NCI-H1930 (cell line): ENCODE measurements around the gene IRF4.
A peak's percentile ranks its signal among the peaks of the same experiment; 100 is the strongest.

Experiments used
- DNase-seq, 2 experiments: peaks; one replicate each; lab custom pipeline; 2025; lab: John Stamatoyannopoulos, UW

IRF4 gene

DNA sequence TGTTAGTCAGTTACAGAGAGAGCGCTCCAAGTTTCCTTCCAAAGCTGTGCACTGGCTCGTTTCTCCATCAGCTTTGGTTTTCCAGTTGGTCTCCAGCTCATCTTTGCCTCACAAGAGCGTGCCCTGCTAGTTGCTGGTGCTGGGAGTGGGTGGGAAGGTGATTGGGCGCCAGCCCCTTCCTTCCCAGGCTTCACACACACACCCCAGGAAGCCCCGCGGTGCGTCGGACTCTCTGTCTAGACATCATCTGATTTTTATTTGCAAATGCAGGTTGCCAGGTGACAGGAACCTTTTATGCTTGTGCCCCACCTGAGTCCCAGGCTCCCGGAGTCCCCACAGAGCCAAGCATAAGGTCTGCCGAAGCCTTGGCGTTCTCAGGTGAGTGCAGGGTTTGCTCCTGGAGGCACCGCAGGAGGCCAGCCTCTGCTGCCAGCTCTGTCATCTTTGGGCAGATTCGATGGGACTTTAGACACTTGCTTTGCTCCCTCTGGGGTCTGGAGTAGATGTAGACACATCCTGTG is 7.1 kb downstream of the IRF4 start:
- no peak for DNase-seq

GRCh38 chr6:399785-400534 is 8.4 kb downstream of the IRF4 start:
- DNase-seq: no peak

GRCh38 chr6:400815-401214 is 9.3 kb downstream of the IRF4 start:
- DNase-seq: no peak

GRCh38 chr6:401239-401993 is 9.9 kb downstream of the IRF4 start:
- no peak for DNase-seq

DNA sequence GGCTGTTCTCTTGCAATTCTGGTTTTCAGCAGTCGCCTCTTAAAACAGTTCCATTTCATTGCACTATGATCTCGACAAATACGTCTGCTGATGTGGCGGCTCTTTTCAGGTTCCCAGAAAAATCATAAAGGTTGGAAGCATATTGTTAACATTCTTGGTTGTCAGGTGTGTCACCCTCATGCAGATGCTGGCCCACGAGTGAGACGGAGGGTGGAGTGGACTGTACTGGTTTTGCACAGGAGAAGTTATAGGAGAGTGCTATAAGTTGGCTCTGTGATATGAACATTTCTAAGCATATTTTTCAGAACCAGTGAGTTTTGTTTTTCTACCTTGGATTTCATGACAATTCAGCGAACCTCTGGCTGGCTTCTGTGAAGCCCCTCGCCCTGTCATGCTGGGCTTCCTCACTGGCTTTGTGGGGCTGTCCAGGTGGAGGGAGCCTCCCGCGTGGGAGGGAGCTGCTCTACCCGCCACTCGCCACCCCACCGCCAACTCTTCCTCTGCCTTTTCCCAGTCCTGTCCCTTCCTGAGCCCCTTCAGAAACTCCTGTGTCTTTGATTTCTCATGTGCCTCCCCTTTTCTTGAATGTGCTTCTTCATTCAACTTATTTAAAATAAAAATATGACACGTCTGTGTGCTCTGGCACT is 10.6 kb downstream of the IRF4 start:
- DNase-seq: no peak

GRCh38 chr6:402901-403658 is 11.5 kb downstream of the IRF4 start:
- DNase-seq: no peak

- no peak for DNase-seq
These were observed 12.4 kb downstream of the IRF4 start for GRCh38 chr6:403659-404655.

DNA sequence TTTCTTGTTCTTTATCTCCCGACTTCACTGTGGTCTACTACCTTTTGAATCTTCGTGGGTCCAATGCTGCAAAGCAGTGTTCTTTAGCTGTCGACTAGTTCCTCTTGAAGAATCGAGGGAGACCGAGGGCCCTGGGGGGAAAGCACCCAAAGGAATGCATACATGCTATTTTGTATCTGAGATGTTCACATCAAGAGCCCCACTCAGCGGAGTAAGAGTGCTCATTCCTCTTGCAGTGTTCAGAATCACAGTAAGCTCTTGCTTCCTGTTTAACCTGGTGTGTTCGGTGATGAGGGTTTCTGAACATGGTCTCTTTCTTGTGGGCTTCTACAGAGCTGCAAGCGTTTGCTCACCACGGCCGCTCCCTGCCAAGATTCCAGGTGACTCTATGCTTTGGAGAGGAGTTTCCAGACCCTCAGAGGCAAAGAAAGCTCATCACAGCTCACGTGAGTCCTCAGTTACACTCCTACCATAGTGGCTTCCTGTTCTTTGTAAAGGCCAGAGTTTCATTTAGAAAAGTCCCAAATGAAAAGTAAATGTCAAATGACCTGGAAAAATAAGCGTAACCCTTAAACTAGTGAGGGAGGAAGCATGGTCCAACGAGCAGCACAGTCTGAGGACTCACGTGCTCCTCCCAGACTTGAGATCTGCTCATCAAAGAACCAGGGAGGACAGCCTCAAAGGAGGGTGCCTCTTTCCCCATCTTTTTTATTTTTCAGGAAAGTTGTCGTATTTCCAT is 13.3 kb downstream of the IRF4 start:
- no peak for DNase-seq

DNA sequence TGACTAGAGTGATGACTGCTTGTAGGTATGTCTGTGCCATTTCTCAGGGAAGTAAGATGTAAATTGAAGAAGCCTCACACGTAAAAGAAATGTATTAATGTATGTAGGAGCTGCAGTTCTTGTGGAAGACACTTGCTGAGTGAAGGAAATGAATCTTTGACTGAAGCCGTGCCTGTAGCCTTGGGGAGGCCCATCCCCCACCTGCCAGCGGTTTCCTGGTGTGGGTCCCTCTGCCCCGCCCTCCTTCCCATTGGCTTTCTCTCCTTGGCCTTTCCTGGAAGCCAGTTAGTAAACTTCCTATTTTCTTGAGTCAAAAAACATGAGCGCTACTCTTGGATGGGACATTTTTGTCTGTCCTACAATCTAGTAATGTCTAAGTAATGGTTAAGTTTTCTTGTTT is 16.6 kb downstream of the IRF4 start:
- no peak for DNase-seq

- peak in 1 of 2 experiments; percentile 12 for DNase-seq
These were observed 17.1 kb downstream of the IRF4 start for GRCh38 chr6:408599-409102.

DNA sequence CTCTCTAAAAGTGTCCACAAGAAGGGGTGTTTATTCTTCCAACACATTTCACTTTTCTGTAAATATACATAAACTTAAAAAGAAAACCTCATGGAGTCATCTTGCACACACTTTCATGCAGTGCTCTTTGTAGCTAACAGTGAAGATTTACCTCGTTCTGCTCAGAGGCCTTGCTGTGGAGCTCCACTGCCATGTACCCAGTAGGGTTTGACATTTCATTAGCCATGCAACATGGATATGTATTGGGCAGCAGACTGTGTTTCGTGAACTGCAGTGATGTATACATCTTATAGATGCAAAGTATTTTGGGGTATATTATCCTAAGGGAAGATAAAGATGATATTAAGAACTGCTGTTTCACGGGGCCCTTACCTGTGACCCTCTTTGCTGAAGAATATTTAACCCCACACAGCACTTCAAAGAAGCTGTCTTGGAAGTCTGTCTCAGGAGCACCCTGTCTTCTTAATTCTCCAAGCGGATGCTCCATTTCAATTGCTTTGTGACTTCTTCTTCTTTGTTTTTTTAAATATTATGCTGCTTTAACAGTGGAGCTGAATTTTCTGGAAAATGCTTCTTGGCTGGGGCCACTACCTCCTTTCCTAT is 17.9 kb downstream of the IRF4 start:
- no peak for DNase-seq

- no peak for DNase-seq
These were observed 19.2 kb downstream of the IRF4 start for GRCh38 chr6:410555-411395.

GRCh38 chr6:411402-412145 is 20.0 kb downstream of the IRF4 start:
- DNase-seq: no peak

GRCh38 chr6:412146-412886 is 20.8 kb downstream of the IRF4 start:
- no peak for DNase-seq

DNA sequence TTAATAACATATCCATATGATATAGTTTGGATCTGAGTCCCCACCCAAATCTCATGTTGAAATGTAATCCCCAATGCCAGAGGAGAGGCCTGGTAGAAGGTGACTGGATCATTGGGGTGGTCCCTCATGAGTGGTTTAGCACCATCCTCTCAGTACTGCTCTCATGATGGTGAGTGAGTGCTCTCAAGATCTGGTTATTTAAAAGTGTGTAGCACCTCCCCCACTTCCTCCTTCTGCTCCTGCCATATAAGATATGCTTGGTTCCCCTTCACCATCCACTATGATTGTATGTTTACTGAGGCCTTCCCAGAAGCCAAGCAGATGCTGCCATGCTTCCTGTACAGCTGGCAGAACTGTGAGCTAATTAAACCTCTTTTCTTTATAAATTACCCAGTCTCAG is 22.9 kb downstream of the IRF4 start:
- DNase-seq: no peak

DNA sequence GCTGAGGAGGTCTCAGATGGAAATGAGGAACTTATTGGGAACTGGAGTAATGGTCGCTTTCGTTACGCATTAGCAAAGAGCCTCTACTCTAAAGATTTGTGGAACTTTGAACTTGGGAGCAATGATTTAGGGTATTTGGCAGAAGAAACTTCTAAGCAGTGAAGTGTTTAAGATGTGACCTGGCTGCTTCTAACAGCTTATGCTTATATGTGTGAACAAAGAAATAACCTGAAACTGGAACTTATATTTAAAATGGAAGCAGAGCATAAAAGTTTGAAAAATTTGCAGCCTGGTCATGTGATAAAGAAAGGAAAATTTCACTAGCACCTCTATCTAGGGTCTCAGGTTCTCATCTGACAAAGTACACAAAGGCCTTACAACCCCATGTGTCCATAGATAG is 23.5 kb downstream of the IRF4 start:
- DNase-seq: no peak

DNA sequence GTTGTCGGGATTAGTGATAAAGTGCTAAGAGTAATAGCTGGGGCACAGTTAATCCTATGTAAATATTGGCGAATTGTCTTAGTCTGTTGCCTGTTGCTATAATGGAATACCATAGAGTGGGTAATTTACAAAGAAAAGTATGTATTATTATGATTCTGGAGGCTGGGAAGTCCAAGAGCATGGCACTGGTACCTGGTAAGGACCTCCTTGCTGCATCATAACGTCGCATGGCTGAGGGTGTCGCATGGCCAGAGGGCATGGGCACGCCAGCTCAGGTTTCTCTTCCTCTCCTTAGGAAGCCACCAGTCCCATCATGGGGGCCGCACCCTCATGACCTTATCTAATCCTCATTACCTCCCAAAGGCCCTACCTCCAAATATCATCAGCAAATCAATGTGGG is 29.7 kb downstream of the IRF4 start:
- DNase-seq: no peak
